Stomach smooth muscle (tissue), 2 donors: ENCODE data around the gene ISG20.

Source experiments
- H3K27ac ChIP-seq: one replicate; pipeline ENCODE4 v1.7.0; 2013; ENCODE audit warnings: mild to moderate bottlenecking, low read length, inconsistent platforms
- H3K27me3 ChIP-seq, 2 donors: one replicate each; pipeline ENCODE4 v1.7.0; 2013; ENCODE audit warnings: low read length in 2 of 2; ENCODE audit not compliant: insufficient read depth in 2 of 2, control insufficient read depth in 1 of 2
- H3K36me3 ChIP-seq, 2 donors: one replicate each; pipeline ENCODE4 v1.7.0; 2013; ENCODE audit warnings: low read length in 2 of 2; ENCODE audit not compliant: control insufficient read depth in 2 of 2, insufficient read depth in 2 of 2
- H3K4me1 ChIP-seq: one replicate; pipeline ENCODE4 v1.7.0; 2013; ENCODE audit warnings: low read length; ENCODE audit not compliant: control insufficient read depth, insufficient read depth
- H3K4me3 ChIP-seq, 2 donors: one replicate each; pipeline ENCODE4 v1.7.0; 2013; ENCODE audit warnings: low read length in 2 of 2
- H3K9ac ChIP-seq, 2 donors: one replicate each; pipeline ENCODE4 v1.7.0; 2013; ENCODE audit warnings: low read length in 2 of 2, mild to moderate bottlenecking in 1 of 2
- H3K9me3 ChIP-seq, 2 donors: one replicate each; pipeline ENCODE4 v1.7.0; 2013; ENCODE audit warnings: low read length in 2 of 2; ENCODE audit not compliant: control insufficient read depth in 2 of 2
- donor health status: healthy.
- donor health status: Pancreatic carcinoma.

ISG20 gene

DNA sequence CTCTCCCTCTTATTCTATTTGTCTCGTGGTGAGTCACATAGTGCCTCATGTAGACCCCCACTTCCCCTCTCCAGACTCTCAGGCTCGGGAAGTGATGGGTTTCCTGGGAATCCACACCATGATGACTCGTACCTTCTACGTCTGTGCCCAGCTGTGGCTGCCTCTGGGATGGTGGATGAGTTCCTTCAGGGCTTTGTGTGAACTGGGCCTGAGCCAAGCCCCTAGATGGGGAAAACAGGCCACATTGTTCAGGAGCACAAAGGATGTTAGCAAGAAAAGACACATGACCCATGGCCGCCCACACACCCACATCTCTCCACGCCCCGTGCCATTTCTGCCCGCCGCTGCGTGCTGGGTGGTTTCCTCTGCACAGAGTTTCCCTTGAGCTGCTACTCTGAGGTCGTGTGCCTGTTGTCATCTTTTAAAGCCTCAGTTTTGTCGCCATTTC is 10.5 kb downstream of the ISG20 start:
- no peaks in the 10 kb centered on the region for H3K27me3 ChIP-seq
- H3K27ac ChIP-seq: no peak overlapping the region
- H3K36me3 ChIP-seq: no peaks in the 10 kb centered on the region
- H3K9me3 ChIP-seq: no peaks in the 10 kb centered on the region
- peaks cover 2% of the 10 kb centered on the region for H3K4me1 ChIP-seq
- H3K4me3 ChIP-seq: no peak overlapping the region
- no peak overlapping the region for H3K9ac ChIP-seq

DNA sequence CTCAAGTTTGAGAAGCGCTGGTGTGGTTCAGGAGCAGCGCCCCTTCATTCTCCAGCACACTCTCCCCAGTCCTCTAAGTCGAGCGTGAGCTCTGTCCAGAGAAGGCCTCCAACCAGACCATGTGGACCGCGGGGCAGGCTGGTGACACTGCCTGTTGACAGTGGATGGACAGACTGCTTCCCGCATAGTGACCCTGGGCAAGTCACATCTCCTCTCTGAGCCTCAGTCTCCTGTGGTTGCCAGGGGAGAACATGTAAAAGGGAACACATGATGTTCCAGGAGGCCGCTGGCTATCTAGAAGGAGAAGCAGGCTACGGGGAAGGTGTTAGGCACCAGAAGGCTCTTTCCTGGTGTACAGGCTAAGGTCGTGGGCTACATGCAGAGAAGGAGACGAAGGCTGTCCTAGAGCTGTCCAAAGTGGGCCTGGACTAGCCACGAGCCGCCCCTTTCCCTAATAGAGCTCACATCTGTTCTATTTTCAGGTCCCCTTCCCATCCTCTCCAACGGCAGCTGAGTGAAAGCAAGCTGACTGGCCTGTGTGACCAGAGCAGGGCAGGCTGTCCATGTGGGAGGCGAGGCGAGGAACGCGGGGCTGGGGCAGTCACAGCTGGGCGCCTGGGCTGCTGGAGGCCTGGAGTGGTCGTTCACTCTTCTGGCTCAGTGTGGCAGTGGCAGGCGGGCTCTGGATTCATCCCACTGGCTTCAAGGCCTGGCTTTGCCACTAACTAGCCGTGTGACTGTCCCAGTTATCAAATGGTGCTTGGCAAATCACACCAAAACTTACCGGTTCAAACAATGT is 11.1 kb downstream of the ISG20 start:
- H3K27ac ChIP-seq: no peak overlapping the region

DNA sequence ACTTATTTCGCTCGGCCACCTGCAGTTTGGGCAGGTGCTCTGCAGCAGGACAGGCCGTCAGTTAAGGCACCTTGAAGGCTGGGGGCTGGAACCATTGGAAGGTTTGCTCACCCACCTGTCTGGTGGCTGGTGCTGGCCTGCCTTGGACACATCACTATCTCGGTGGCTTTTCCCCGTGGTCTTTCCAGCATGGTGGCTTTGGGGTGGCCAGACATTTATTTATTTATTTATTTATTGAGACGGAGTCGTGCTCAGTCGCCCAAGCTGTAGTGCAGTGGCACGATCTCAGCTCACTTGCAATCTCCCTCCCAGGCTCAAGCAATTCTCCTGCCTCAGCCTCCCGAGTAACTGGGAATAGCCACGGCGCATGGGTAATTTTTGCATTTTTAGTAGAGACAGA is 11.7 kb downstream of the ISG20 start:
- Histone ChIP-seq H3K36me3 (no peaks in the 10 kb centered on the region), H3K4me1 (peaks cover 2% of the 10 kb centered on the region), H3K27me3 (no peaks in the 10 kb centered on the region), H3K9me3 (no peaks in the 10 kb centered on the region), H3K27ac (no peak overlapping the region), H3K4me3 (no peak overlapping the region), H3K9ac (no peak overlapping the region)

More for the DNA sequence above, 11.1 kb downstream of the ISG20 start:
- H3K4me1 ChIP-seq: peaks cover 2% of the 10 kb centered on the region
- H3K27me3 ChIP-seq: no peaks in the 10 kb centered on the region
- no peak overlapping the region for H3K9ac ChIP-seq
- H3K36me3 ChIP-seq: no peaks in the 10 kb centered on the region
- no peak overlapping the region for H3K4me3 ChIP-seq
- no peaks in the 10 kb centered on the region for H3K9me3 ChIP-seq

DNA sequence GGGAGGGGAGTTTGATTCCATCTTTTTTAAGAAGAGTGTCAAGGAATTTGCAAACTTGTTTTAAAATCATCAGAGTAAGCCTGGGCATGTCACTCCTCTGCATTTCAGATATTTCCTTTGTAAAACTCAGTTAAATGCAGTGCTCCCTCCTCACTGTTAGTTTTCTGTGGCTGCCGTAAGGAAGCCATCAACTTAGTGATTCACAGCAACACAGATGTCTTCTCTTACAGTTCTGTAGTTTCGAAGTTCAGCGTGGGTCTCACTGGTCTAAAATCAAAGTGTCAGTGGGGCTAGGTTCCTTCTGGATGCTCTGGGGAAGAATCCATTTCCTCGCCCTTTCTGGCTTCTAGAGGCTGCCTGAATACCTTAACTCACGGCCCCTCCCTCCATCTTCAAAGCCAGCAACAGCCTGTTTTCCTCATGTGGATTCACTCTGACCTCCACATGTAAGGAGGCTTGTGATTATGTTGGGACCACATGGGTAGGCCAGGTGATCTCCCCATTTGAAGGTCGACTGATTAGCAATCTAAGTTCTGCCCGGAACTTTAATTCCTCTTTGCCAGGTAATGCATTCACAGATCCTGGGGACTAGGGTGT is 12.4 kb downstream of the ISG20 start:
- Histone ChIP-seq H3K27ac (no peak overlapping the region), H3K9me3 (no peaks in the 10 kb centered on the region), H3K4me1 (no peaks in the 10 kb centered on the region), H3K9ac (no peak overlapping the region), H3K4me3 (no peak overlapping the region), H3K27me3 (no peaks in the 10 kb centered on the region), H3K36me3 (no peaks in the 10 kb centered on the region)

DNA sequence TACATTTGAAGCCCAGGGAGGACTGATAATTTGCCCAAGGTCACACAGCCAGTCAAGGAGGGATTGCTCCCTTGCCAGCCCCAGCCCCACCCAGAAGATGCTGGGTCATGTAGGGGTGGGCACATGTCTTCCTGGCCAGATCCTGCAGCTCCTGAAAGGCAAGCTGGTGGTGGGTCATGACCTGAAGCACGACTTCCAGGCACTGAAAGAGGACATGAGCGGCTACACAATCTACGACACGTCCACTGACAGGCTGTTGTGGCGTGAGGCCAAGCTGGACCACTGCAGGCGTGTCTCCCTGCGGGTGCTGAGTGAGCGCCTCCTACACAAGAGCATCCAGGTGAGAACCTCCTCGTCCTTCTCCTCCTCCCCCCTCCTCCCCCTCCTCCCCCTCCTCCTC is 13.2 kb downstream of the ISG20 start:
- Histone ChIP-seq H3K27me3 (peaks cover 0 to 2% of the 10 kb centered on the region in 2 donors), H3K4me3 (no peak overlapping the region), H3K4me1 (no peaks in the 10 kb centered on the region), H3K27ac (no peak overlapping the region), H3K9ac (no peak overlapping the region), H3K36me3 (no peaks in the 10 kb centered on the region), H3K9me3 (no peaks in the 10 kb centered on the region)

DNA sequence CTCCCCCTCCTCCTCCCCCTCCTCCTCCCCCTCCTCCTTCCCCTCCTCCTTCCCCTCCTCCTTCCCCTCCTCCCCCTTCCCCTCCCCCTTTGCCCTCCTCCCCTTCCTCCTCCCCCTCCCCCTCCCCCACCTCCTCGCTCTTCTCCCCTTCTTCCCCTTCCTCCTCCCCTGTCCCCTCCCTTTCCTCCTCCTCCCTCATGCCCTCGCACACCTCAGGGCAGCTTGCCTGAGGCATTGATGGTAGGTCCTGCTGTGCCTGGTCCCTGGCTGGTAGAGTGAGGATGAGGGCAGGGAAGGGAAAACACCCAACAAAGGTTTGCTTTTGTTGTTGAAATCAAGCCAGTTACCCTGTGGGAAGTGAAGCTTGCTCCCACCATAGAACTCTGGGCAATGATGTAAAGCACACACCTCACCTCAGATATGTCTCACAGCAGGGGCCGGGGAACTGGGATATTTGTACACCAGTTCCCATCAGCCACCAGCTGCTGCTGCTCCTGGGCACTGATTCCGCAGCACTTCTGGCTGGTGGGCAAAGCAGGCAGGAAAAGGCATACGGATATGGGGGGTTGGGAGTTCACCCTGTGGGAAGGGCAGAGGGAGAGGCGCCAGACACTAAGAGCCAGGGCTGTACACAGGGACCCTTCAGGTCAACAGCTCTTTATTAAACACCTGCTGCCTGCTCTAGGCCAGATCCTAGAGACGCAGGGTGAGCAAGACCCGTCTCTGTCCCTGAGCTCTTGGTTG is 13.8 kb downstream of the ISG20 start:
- no peak overlapping the region for H3K4me3 ChIP-seq
- H3K4me1 ChIP-seq: no peaks in the 10 kb centered on the region
- peaks cover 0 to 5% of the 10 kb centered on the region in 2 donors for H3K27me3 ChIP-seq
- no peaks in the 10 kb centered on the region for H3K9me3 ChIP-seq
- no peak overlapping the region for H3K27ac ChIP-seq
- no peaks in the 10 kb centered on the region for H3K36me3 ChIP-seq
- H3K9ac ChIP-seq: no peak overlapping the region

DNA sequence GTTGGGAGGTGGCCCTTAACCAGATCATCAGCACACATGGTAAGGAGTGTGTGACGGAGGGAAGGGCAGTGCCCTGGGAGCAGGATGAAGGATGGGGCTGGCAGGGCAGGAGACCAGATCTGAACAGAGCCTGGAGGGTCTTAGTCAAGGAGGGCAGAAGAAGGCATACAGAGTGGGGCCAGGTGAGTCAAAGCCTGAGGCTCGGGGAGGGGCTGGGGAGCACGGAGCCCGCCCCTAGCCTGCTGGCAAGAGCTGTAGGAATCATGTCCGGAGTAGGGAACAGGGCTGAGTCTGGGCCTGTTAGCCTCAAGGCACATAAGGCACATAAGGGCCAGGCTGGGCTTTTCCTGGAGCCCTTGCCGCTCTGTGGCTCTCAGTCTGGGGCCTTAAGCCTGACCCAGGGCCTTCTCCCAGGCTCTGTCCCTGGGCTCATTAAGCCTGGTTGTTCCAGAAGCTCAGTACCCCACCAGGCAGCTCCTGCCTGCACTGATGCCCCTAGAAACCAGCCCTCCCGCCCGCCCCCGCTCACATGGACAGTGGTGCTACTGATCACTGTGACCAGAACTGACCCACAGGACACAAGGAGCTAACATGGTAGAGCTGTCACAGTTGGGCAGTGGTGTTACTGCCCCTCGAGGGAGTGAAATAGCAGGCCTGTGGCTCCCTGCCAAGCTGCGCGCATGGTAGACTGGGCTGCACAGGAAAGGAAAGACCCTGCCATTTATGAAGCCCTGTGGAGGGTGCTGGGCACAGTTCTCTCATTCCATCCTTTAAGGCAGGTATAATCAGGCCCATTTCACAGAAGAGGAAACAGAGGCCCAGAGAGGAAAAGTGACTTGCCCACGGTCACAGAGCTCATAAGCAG is 14.6 kb downstream of the ISG20 start:
- Histone ChIP-seq H3K4me3 (no peak overlapping the region), H3K27me3 (peaks cover 0 to 5% of the 10 kb centered on the region in 2 donors), H3K4me1 (peaks cover 3% of the 10 kb centered on the region), H3K9me3 (no peaks in the 10 kb centered on the region), H3K27ac (no peak overlapping the region), H3K36me3 (no peaks in the 10 kb centered on the region), H3K9ac (no peak overlapping the region)

DNA sequence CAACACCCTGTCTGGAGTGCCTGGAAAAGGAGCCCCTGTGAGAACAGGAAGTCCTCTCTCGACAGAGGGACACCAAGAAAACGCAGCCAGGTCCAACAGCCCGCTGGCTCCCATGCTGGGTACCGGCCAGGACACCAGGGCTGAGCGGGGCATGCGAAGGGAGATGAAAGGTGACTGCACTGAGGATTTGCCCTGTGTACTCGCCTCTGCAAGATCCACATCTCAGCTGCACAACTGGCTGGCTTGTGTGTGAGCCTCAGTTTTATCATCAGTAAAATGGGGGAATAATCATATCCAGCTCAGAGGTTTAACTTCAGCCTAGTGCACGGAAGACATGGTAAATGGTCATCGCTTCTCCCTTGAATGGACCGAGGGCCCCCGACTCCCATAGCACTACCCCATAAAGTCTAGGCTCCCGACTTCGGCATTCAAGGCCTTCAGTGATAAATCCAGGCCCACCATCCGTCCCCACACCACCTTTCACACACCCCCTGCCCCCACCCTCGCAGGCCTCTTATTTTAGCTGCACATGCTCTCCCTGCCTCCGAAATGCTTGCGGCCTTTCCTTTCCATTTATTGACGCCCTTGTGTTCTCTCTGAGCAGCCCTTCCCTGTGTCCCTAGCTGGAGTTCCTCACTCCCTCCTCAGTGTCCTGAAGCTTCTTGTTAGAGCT is 15.8 kb downstream of the ISG20 start:
- H3K9ac ChIP-seq: no peak overlapping the region
- H3K4me1 ChIP-seq: peaks cover 3% of the 10 kb centered on the region
- H3K36me3 ChIP-seq: no peaks in the 10 kb centered on the region
- H3K9me3 ChIP-seq: no peaks in the 10 kb centered on the region
- H3K27ac ChIP-seq: no peak overlapping the region
- H3K27me3 ChIP-seq: peaks cover 2 to 5% of the 10 kb centered on the region in 2 donors
- H3K4me3 ChIP-seq: no peak overlapping the region

DNA sequence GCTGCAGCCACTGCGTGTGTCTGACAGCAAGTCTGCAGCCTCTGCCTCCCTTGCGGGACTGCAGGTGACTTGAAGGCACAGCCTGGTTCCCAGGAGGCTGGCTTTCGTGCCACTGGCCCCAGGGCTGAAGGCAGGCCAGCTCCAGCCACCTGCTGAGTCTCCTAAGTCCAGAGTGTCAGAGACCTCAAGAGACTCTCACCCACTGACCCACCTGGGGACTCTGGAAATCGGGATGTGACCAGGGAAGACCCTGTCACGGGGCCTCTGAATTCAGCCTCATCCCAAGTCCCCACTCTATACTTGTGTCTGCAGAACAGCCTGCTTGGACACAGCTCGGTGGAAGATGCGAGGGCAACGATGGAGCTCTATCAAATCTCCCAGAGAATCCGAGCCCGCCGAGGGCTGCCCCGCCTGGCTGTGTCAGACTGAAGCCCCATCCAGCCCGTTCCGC is 16.3 kb downstream of the ISG20 start:
- Histone ChIP-seq H3K4me1 (peaks cover 3% of the 10 kb centered on the region), H3K9ac (no peak overlapping the region), H3K27me3 (peaks cover 2 to 5% of the 10 kb centered on the region in 2 donors), H3K36me3 (no peaks in the 10 kb centered on the region), H3K27ac (no peak overlapping the region), H3K9me3 (no peaks in the 10 kb centered on the region), H3K4me3 (no peak overlapping the region)
